ENCODE measurements around the gene CCDC33.

CCDC33 gene

DNA sequence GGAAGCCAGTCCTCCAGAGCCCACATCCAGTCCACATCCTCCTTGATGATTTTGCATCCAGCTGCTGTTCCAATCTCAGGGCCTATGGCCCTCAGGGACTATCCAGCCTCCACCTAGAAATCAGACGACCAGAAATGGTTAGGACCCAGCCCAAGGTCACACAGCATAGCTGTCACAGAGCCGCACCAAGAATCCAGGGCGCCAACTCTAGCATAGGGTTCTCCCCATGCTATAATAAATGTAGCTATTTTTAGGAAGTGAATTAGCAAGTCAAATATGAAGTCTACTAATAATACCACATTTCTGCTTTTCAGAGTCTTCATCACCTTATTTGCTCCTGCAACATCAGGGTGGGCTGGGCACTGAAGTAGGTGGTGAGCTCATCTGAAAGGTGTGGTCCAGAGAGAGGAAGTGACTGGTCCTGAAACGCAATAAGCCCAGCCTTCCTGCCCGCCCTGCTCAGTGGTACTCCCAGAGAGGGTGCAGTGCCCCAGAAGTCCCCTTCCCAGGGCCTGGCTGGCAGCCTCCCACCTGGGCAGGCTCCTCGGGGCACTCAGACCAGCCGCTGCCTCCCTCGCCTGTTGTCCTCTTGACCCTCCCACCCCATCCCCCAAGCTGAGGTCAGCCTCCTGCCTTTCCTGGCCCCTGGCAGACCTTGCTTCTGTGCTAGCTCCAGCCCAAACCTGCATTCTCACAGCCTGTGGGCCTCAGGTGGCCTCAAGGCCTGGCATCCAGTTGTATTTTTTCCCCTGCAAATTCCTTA, 148.9 kb downstream of the CCDC33 start:
- Histone ChIP-seq H3K23ac (ENCODE audit: low read depth, low read length, poor library complexity) (no peak overlapping the region), H3K14ac (ENCODE audit: low read length) (peak overlapping the region; percentile 32), H3K36me3 (replicated peaks in 1 of 2; ENCODE audit: control insufficient read depth in 2 of 2, insufficient read depth in 2 of 2, low read length in 2 of 2) (no peaks in the 10 kb centered on the region), H3K18ac (ENCODE audit: low read length) (peak overlapping the region; percentile 19), H2BK12ac (ENCODE audit: low read length) (no peak overlapping the region), H3K27ac (replicated peaks; ENCODE audit: low read length) (no peak overlapping the region), H2BK15ac (ENCODE audit: low read length) (peak overlapping the region; percentile 77), H3K9ac (ENCODE audit: low read depth, low read length, poor library complexity) (peak overlapping the region; percentile 61), H3K4ac (ENCODE audit: low read length) (no peak overlapping the region), H2AFZ (ENCODE audit: low read length) (no peak overlapping the region), H4K8ac (ENCODE audit: low read depth, low read length) (no peak overlapping the region), H3K4me1 (ENCODE audit: control insufficient read depth in 2 of 2, insufficient read depth in 1 of 2, low read depth in 1 of 2, low read length in 2 of 2) (peaks cover 3 to 11% of the 10 kb centered on the region in 2 donors), H3K27me3 (ENCODE audit: control insufficient read depth in 3 of 3, insufficient read depth in 3 of 3, low read depth in 1 of 3, low read length in 3 of 3) (peaks cover 0 to 24% (median 0%) of the 10 kb centered on the region in 3 experiments), H3K9me3 (replicated peaks in 1 of 2; ENCODE audit: control insufficient read depth in 2 of 2, insufficient read depth in 1 of 2, low read depth in 1 of 2, low read length in 2 of 2) (no peaks in the 10 kb centered on the region), H4K91ac (ENCODE audit: low read depth, low read length, poor library complexity) (no peak overlapping the region), H2AK5ac (ENCODE audit: low read depth, low read length) (peak overlapping the region; percentile 54), H3K4me2 (ENCODE audit: insufficient read depth, low read length, poor library complexity, severe bottlenecking) (no peak overlapping the region), H3K4me3 (ENCODE audit: low read length in 2 of 2) (peak overlapping the region in 1 of 2 donors; percentile 23), H2BK120ac (ENCODE audit: low read depth, low read length) (no peak overlapping the region), H3K79me1 (ENCODE audit: low read depth, low read length) (no peaks in the 10 kb centered on the region), H2BK5ac (ENCODE audit: low read length) (no peak overlapping the region)
- WGBS, 2 donors (ENCODE audit: extremely low coverage in 2 of 2, insufficient read length in 2 of 2, insufficient replicate concordance in 1 of 2): no CpG with 5 or more reads among the region's 8 CpGs
- DNase-seq (ENCODE audit: low spot score): no peak

- Histone ChIP-seq H3K27me3 (ENCODE audit: control insufficient read depth in 3 of 3, insufficient read depth in 3 of 3, low read depth in 1 of 3, low read length in 3 of 3) (peaks cover 0 to 28% (median 0%) of the 10 kb centered on the region in 3 experiments), H3K9me3 (replicated peaks in 1 of 2; ENCODE audit: control insufficient read depth in 2 of 2, insufficient read depth in 1 of 2, low read depth in 1 of 2, low read length in 2 of 2) (no peaks in the 10 kb centered on the region), H2BK15ac (ENCODE audit: low read length) (peak overlapping the region; percentile 6), H3K9ac (ENCODE audit: low read depth, low read length, poor library complexity) (peak overlapping the region; percentile 61), H2BK5ac (ENCODE audit: low read length) (no peak overlapping the region), H3K14ac (ENCODE audit: low read length) (no peak overlapping the region), H3K4me1 (ENCODE audit: control insufficient read depth in 2 of 2, insufficient read depth in 1 of 2, low read depth in 1 of 2, low read length in 2 of 2) (peaks cover 3 to 11% of the 10 kb centered on the region in 2 donors), H2AK5ac (ENCODE audit: low read depth, low read length) (peak overlapping the region; percentile 80), H3K79me1 (ENCODE audit: low read depth, low read length) (no peaks in the 10 kb centered on the region), H4K91ac (ENCODE audit: low read depth, low read length, poor library complexity) (no peak overlapping the region), H3K4ac (ENCODE audit: low read length) (no peak overlapping the region), H3K18ac (ENCODE audit: low read length) (peak overlapping the region; percentile 0), H3K4me2 (ENCODE audit: insufficient read depth, low read length, poor library complexity, severe bottlenecking) (no peak overlapping the region), H2AFZ (ENCODE audit: low read length) (peak overlapping the region; percentile 18), H3K36me3 (replicated peaks in 1 of 2; ENCODE audit: control insufficient read depth in 2 of 2, insufficient read depth in 2 of 2, low read length in 2 of 2) (no peaks in the 10 kb centered on the region), H3K4me3 (ENCODE audit: low read length in 2 of 2) (no peak overlapping the region), H2BK12ac (ENCODE audit: low read length) (no peak overlapping the region), H4K8ac (ENCODE audit: low read depth, low read length) (no peak overlapping the region), H3K27ac (replicated peaks; ENCODE audit: low read length) (no peak overlapping the region), H2BK120ac (ENCODE audit: low read depth, low read length) (no peak overlapping the region), H3K23ac (ENCODE audit: low read depth, low read length, poor library complexity) (no peak overlapping the region)
- DNase-seq (ENCODE audit: low spot score): no peak
- WGBS, 2 donors (ENCODE audit: extremely low coverage in 2 of 2, insufficient read length in 2 of 2, insufficient replicate concordance in 1 of 2): no CpG with 5 or more reads among the region's 6 CpGs
Measured at GRCh38 chr15:74385733-74386132, 149.6 kb downstream of the CCDC33 start.
